ENCODE data around the gene ZNF892.

GRCh38 chr2:95165371-95166064 lies 41.8 kb upstream of the ZNF892 start, which contains the start of gene ZNF2:
- TF ChIP-seq CREB1 (IDR thresholded peaks at IDR 0.05; ENCODE audit: low read depth) (peak; percentile 97), EP300 (IDR thresholded peaks at IDR 0.05; ENCODE audit: borderline replicate concordance) (no peak), RAD21 (IDR thresholded peaks at IDR 0.05; ENCODE audit: low read depth) (no peak), TCF12 (IDR thresholded peaks at IDR 0.05; ENCODE audit: low read depth) (peak; percentile 65; the same call in 1 of the 2 replicates)
